DND-41 (cell line): ENCODE results near the gene CHMP6.

Experiments used
- CTCF ChIP-seq: IDR thresholded peaks from 2 replicates; pipeline ENCODE4 v1.5.1; 2012; ENCODE audit warnings: borderline replicate concordance, low read length, moderate library complexity, mild to moderate bottlenecking; ENCODE audit not compliant: poor library complexity, severe bottlenecking; ENCODE audit errors: extremely low read depth
- EZH2 ChIP-seq: IDR thresholded peaks from 3 replicates; pipeline ENCODE4 v1.6.1; 2012; ENCODE audit warnings: borderline replicate concordance, low read depth, mild to moderate bottlenecking, moderate library complexity, low read length, inconsistent platforms; ENCODE audit not compliant: severe bottlenecking

DNA sequence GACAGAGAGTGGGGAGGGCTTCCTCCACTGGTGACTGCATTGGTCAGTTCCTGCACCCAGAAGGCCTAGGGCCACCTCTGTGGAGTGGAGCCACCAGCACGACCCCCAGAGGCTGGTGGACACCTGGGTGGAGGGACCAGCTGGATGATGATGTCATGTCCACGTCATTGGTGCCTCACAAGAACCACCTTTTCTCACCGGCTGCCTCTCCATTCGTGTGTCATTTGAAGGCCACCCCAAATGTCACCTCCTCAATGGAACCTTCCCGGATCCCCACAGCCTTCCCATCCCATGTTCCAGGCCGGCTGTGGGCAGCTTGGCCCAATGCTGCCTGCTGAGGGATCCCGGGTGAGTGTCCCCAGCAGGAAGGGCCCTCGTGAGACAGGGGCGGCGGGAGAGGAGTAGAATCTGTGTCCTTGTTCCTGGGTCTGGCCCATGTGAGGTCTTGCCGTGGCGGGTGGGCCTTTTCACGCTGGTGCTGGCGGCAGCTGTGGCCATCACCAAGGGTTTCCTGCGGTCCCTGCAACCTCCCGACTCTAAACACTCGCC lies 9.1 kb upstream of the CHMP6 start:
- TF ChIP-seq CTCF (no peak), EZH2 (no peak)
